Measurements from ENCODE around the gene AMER2.

AMER2 gene

DNA sequence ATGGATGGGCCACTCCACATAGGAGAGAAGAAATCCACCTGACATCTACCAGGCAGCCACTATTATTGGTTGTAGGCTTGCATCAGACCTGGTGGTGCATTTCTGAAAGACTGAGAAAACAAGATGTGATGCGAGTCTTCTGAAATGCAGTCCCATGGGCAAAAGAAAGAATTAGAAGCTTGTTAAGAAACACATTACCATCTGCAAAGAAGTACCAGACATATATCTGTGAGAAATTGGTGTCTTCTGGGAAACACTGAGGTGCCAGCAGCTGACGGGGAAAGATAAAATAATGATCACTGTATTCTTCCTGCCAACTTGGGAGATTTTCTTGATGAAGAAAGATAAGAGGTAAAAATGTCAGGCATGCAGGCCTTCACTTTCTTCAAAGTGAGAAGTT is 14.4 kb downstream of the AMER2 start:
- H3K27me3 ChIP-seq (ENCODE audit: control insufficient read depth, insufficient read depth, low read length), result no peaks in the 10 kb centered on the region

GRCh38 chr13:25153736-25154135 is 18.4 kb downstream of the AMER2 start:
- no peaks in the 10 kb centered on the region for H3K36me3 ChIP-seq (ENCODE audit: control insufficient read depth, insufficient read depth, low read length)
- H3K27ac ChIP-seq (ENCODE audit: low read length), result no peak overlapping the region
- no peaks in the 10 kb centered on the region for H3K9me3 ChIP-seq (ENCODE audit: control insufficient read depth, insufficient read depth, low read length)
- no peak for DNase-seq (ENCODE audit: low read depth, low spot score)
- H3K4me1 ChIP-seq (ENCODE audit: control insufficient read depth, insufficient read depth, low read length), result peaks cover 2% of the 10 kb centered on the region
- H3K4me3 ChIP-seq (ENCODE audit: low read length), result no peak overlapping the region
- no peaks in the 10 kb centered on the region for H3K27me3 ChIP-seq (ENCODE audit: control insufficient read depth, insufficient read depth, low read length)
- WGBS (ENCODE audit: insufficient coverage, insufficient read length), result no CpG with 5 or more reads among the region's 2 CpGs

More for the DNA sequence above, 14.4 kb downstream of the AMER2 start:
- H3K27ac ChIP-seq (ENCODE audit: low read length), result no peak overlapping the region
- H3K4me1 ChIP-seq (ENCODE audit: control insufficient read depth, insufficient read depth, low read length), result no peaks in the 10 kb centered on the region
- no peaks in the 10 kb centered on the region for H3K9me3 ChIP-seq (ENCODE audit: control insufficient read depth, insufficient read depth, low read length)
- H3K4me3 ChIP-seq (ENCODE audit: low read length), result no peak overlapping the region
- WGBS (ENCODE audit: insufficient coverage, insufficient read length), result no CpG with 5 or more reads among the region's 2 CpGs
- DNase-seq (ENCODE audit: low read depth, low spot score), result no peak
- no peaks in the 10 kb centered on the region for H3K36me3 ChIP-seq (ENCODE audit: control insufficient read depth, insufficient read depth, low read length)

DNA sequence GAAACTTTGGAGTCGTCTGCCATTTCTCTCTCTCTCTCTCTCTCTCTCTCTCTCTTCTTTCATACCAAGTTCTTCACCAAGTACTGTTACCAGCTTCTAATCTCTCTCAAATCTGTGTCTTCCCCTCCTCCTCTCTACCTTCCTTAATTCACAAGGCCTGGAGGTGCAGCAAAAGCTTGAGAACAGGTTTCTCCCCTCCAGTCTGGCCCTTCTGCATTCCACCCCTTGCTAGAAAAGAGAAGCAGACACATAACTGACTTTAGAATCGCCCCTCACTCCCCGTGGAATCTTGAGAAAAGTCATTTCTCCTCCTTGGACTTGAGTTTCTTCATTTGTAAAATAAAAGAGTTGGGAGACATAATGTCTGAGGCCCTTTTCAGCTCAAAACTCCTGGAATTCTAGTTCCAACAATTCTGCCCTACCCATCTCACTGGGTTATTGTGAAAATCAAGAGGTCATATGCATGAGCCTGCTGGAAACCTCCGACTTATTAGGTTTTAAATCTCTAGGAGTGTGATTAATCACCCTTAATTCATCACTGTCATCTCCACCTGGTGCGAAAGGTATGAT is 20.4 kb downstream of the AMER2 start:
- no peaks in the 10 kb centered on the region for H3K9me3 ChIP-seq (ENCODE audit: control insufficient read depth, insufficient read depth, low read length)
- H3K4me3 ChIP-seq (ENCODE audit: low read length), result no peak overlapping the region
- H3K36me3 ChIP-seq (ENCODE audit: control insufficient read depth, insufficient read depth, low read length), result no peaks in the 10 kb centered on the region
- peaks cover 2% of the 10 kb centered on the region for H3K4me1 ChIP-seq (ENCODE audit: control insufficient read depth, insufficient read depth, low read length)
- no peaks in the 10 kb centered on the region for H3K27me3 ChIP-seq (ENCODE audit: control insufficient read depth, insufficient read depth, low read length)
- no peak for DNase-seq (ENCODE audit: low read depth, low spot score)
- no peak overlapping the region for H3K27ac ChIP-seq (ENCODE audit: low read length)
- WGBS (ENCODE audit: insufficient coverage, insufficient read length), result no CpG with 5 or more reads among the region's 5 CpGs

DNA sequence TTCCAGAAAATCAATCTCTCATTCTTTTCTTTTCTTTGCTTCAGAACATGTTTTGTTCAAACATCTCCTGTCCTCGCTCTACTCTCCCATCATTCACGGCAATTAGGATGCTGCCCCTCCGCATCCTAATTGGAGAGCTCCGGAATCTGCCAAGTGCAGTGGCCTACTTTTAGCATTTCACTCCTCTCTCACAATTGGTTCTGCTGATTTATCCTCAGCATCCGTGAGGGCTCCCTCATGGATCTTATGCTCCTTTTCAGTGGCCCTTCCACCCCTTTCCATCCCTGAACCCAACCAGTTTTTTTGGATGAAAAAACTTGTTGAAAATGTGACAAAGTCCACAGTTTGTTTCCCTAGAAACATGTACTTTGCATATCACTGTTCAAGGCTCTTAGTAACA is 22.4 kb downstream of the AMER2 start:
- Histone ChIP-seq H3K27ac (ENCODE audit: low read length) (no peak overlapping the region), H3K27me3 (ENCODE audit: control insufficient read depth, insufficient read depth, low read length) (no peaks in the 10 kb centered on the region), H3K9me3 (ENCODE audit: control insufficient read depth, insufficient read depth, low read length) (no peaks in the 10 kb centered on the region), H3K4me3 (ENCODE audit: low read length) (no peak overlapping the region), H3K36me3 (ENCODE audit: control insufficient read depth, insufficient read depth, low read length) (no peaks in the 10 kb centered on the region), H3K4me1 (ENCODE audit: control insufficient read depth, insufficient read depth, low read length) (peaks cover 2% of the 10 kb centered on the region)
- DNase-seq (ENCODE audit: low read depth, low spot score), result no peak
- no CpG with 5 or more reads among the region's 5 CpGs for WGBS (ENCODE audit: insufficient coverage, insufficient read length)

- Histone ChIP-seq H3K9me3 (ENCODE audit: control insufficient read depth, insufficient read depth, low read length) (no peaks in the 10 kb centered on the region), H3K36me3 (ENCODE audit: control insufficient read depth, insufficient read depth, low read length) (no peaks in the 10 kb centered on the region), H3K27me3 (ENCODE audit: control insufficient read depth, insufficient read depth, low read length) (no peaks in the 10 kb centered on the region), H3K27ac (ENCODE audit: low read length) (no peak overlapping the region), H3K4me3 (ENCODE audit: low read length) (no peak overlapping the region), H3K4me1 (ENCODE audit: control insufficient read depth, insufficient read depth, low read length) (peaks cover 2% of the 10 kb centered on the region)
- no CpG with 5 or more reads among the region's 5 CpGs for WGBS (ENCODE audit: insufficient coverage, insufficient read length)
- DNase-seq (ENCODE audit: low read depth, low spot score), result no peak
These were observed 23.7 kb downstream of the AMER2 start for GRCh38 chr13:25148402-25148771.

DNA sequence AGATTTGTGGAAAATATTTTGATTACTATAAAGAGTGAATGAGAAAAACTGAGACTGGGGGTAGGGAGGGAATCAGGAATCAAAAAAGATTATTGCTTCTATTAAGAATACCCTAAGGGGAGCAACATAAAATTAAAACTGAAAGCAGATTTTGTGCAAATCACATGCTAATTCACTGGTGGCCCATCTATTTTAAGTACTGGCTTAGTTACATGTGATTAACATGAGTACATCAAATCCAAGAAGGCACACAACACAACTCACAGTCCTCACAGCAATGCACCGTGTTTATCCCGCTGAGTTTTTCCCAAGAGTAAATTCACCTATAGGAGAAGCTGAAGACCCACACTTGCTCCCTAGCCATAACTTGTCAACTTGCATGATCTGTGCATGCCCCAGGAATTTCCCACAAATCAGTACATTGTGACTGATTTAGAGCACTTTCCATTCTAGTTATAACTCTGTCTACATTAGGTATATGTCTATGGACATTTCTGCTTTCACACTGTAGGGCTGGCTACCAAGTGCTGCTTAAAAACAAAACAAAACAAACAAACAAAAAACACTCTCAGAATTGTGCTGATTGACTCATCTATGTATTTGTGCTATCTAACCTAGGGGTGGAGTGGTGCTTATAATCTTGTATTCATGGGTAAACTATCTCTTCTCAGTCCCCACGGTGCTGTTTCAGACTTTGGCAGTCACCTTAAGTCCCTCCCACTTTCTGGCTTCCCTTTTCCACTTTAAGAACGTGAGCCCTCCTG is 24.3 kb downstream of the AMER2 start:
- DNase-seq (ENCODE audit: low read depth, low spot score), result no peak

GRCh38 chr13:25143706-25144105 is 28.4 kb downstream of the AMER2 start:
- Histone ChIP-seq H3K9me3 (ENCODE audit: control insufficient read depth, insufficient read depth, low read length) (no peaks in the 10 kb centered on the region), H3K27me3 (ENCODE audit: control insufficient read depth, insufficient read depth, low read length) (no peaks in the 10 kb centered on the region), H3K4me3 (ENCODE audit: low read length) (no peak overlapping the region), H3K27ac (ENCODE audit: low read length) (no peak overlapping the region), H3K4me1 (ENCODE audit: control insufficient read depth, insufficient read depth, low read length) (0 out of 2 replicates have a peak, but pooled peaks cover 2% of the 10 kb centered on the region), H3K36me3 (ENCODE audit: control insufficient read depth, insufficient read depth, low read length) (no peaks in the 10 kb centered on the region)
- no CpG with 5 or more reads among the region's 7 CpGs for WGBS (ENCODE audit: insufficient coverage, insufficient read length)
- no peak for DNase-seq (ENCODE audit: low read depth, low spot score)

More for the DNA sequence above, 24.3 kb downstream of the AMER2 start:
- H3K4me3 ChIP-seq (ENCODE audit: low read length), result no peak overlapping the region
- H3K27me3 ChIP-seq (ENCODE audit: control insufficient read depth, insufficient read depth, low read length), result no peaks in the 10 kb centered on the region
- WGBS (ENCODE audit: insufficient coverage, insufficient read length), result no CpG with 5 or more reads among the region's 4 CpGs
- no peak overlapping the region for H3K27ac ChIP-seq (ENCODE audit: low read length)
- no peaks in the 10 kb centered on the region for H3K36me3 ChIP-seq (ENCODE audit: control insufficient read depth, insufficient read depth, low read length)
- H3K9me3 ChIP-seq (ENCODE audit: control insufficient read depth, insufficient read depth, low read length), result no peaks in the 10 kb centered on the region
- peaks cover 2% of the 10 kb centered on the region for H3K4me1 ChIP-seq (ENCODE audit: control insufficient read depth, insufficient read depth, low read length)

- H3K27ac ChIP-seq (ENCODE audit: low read length), result no peak overlapping the region
- H3K4me1 ChIP-seq (ENCODE audit: control insufficient read depth, insufficient read depth, low read length), result peaks cover 3% of the 10 kb centered on the region; the same call in 1 of the 2 replicates
- WGBS (ENCODE audit: insufficient coverage, insufficient read length), result no CpG with 5 or more reads among the region's 5 CpGs
- no peak overlapping the region for H3K4me3 ChIP-seq (ENCODE audit: low read length)
- no peak for DNase-seq (ENCODE audit: low read depth, low spot score)
- no peaks in the 10 kb centered on the region for H3K36me3 ChIP-seq (ENCODE audit: control insufficient read depth, insufficient read depth, low read length)
- no peaks in the 10 kb centered on the region for H3K9me3 ChIP-seq (ENCODE audit: control insufficient read depth, insufficient read depth, low read length)
- no peaks in the 10 kb centered on the region for H3K27me3 ChIP-seq (ENCODE audit: control insufficient read depth, insufficient read depth, low read length)
These were observed 31.0 kb downstream of the AMER2 start for GRCh38 chr13:25141042-25141441.

- Histone ChIP-seq H3K27me3 (ENCODE audit: control insufficient read depth, insufficient read depth, low read length) (no peaks in the 10 kb centered on the region), H3K27ac (ENCODE audit: low read length) (peak overlapping the region; percentile 36), H3K9me3 (ENCODE audit: control insufficient read depth, insufficient read depth, low read length) (no peaks in the 10 kb centered on the region), H3K4me1 (ENCODE audit: control insufficient read depth, insufficient read depth, low read length) (peaks cover 5% of the 10 kb centered on the region; the same call in 1 of the 2 replicates), H3K4me3 (ENCODE audit: low read length) (no peak overlapping the region), H3K36me3 (ENCODE audit: control insufficient read depth, insufficient read depth, low read length) (no peaks in the 10 kb centered on the region)
- no CpG with 5 or more reads among the region's 3 CpGs for WGBS (ENCODE audit: insufficient coverage, insufficient read length)
- DNase-seq (ENCODE audit: low read depth, low spot score), result no peak
These were observed 34.3 kb downstream of the AMER2 start for GRCh38 chr13:25137788-25138115.

- peak overlapping the region; percentile 36 for H3K27ac ChIP-seq (ENCODE audit: low read length)
- no peak overlapping the region for H3K4me3 ChIP-seq (ENCODE audit: low read length)
- H3K9me3 ChIP-seq (ENCODE audit: control insufficient read depth, insufficient read depth, low read length), result no peaks in the 10 kb centered on the region
- peaks cover 5% of the 10 kb centered on the region; the same call in 1 of the 2 replicates for H3K4me1 ChIP-seq (ENCODE audit: control insufficient read depth, insufficient read depth, low read length)
- no CpG with 5 or more reads among the region's 15 CpGs for WGBS (ENCODE audit: insufficient coverage, insufficient read length)
- no peak for DNase-seq (ENCODE audit: low read depth, low spot score)
- no peaks in the 10 kb centered on the region for H3K36me3 ChIP-seq (ENCODE audit: control insufficient read depth, insufficient read depth, low read length)
- no peaks in the 10 kb centered on the region for H3K27me3 ChIP-seq (ENCODE audit: control insufficient read depth, insufficient read depth, low read length)
These were observed 35.0 kb downstream of the AMER2 start for GRCh38 chr13:25136880-25137787.

Data from iPS DF 6.9 (cell line).